NCI-H2227 treated with DMSO at 0.1 percent for 48 hours (cell line): Measurements from ENCODE around the gene OTUD3.
A peak's percentile ranks its signal among the peaks of the same experiment; 100 is the strongest.
"Not testable (repeated sequence)": the region's sequence is repeated elsewhere in the genome, so short reads cannot be mapped to it uniquely, and the experiment has no call there.

Source experiments
- DNase-seq: peaks from one replicate; lab custom pipeline; 2025; lab: John Stamatoyannopoulos, UW

The OTUD3 gene

DNA sequence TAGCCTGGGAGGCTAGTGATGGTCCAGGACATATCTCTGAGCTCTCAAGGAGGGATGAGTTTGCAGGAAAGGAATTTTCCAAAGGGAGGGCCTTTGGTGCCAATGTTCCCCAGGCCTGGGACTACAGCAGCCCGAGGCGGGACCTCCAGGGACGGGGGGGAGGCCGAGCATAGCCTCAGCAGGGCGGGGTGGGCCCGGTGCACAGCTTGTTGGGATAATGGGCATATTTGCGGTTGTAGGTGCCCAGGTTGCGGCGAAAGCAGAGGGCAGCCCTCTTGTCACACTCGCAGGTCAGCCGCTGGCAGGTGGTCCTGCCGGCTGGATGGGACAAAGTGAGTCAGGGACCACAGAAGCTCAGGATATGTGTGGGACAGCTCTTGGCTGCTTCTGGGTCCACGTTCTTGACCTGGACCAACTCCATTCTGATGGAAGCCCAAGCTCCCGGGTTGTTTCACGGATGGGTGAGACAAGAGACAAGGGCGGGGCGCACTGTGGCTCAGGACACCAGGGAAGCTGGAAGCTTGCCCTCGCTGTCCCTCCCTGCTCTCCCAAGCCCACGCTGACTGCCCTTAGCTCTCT is 38.0 kb downstream of the OTUD3 start:
- DNase-seq, result no peak

DNA sequence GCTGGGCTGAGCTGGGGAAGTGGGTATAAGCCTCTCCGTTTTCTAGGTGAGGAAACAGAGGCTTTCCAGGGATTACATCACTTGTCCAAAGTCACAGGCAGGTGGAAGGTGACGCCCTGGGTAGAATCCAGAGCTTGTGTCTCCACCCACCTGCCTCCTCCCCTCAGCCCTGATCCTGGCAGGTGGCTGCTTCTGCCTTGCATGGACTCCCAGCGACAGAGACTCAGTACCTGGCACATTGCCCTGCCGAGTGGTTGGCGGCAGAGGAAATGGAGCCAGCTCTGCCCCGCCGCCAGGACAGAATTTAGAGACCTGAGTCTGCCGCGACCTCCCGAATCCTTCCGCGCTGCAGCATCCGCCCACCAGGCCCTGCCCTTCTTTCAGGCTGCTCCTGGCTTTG is 39.1 kb downstream of the OTUD3 start:
- no peak for DNase-seq

DNA sequence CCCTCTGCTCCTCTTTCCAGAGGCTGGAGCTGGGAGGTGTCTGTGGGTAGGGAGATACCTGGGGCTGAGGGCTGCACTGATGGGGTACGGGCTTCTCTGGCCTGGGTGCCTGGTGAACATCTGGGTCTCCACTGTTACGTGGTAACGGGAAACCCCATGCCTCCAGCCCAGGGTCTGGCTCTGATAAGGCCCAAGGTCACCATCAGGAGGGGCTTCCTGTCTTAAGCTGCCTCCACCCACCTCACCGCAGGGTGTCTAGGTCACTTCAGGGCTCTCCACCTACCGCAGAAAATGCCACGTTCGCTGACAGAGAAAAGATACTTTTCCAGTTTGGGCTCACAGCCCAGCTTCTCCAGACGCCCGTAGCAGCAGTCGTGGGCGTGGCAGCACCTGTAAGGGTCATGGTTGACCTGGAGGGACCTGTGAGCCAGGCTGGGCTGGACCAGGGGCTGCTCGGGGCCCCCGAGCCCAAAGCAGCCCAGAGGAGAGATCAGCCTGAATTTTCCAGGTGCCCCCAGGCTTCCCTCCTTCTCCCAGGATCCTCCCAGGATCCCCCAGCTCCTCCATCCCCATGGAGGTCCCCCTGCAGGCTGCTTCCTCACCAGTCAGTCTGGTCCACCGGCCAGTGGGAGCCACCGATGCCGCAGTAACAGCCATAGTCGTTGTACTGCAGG is 40.0 kb downstream of the OTUD3 start:
- no peak for DNase-seq

DNA sequence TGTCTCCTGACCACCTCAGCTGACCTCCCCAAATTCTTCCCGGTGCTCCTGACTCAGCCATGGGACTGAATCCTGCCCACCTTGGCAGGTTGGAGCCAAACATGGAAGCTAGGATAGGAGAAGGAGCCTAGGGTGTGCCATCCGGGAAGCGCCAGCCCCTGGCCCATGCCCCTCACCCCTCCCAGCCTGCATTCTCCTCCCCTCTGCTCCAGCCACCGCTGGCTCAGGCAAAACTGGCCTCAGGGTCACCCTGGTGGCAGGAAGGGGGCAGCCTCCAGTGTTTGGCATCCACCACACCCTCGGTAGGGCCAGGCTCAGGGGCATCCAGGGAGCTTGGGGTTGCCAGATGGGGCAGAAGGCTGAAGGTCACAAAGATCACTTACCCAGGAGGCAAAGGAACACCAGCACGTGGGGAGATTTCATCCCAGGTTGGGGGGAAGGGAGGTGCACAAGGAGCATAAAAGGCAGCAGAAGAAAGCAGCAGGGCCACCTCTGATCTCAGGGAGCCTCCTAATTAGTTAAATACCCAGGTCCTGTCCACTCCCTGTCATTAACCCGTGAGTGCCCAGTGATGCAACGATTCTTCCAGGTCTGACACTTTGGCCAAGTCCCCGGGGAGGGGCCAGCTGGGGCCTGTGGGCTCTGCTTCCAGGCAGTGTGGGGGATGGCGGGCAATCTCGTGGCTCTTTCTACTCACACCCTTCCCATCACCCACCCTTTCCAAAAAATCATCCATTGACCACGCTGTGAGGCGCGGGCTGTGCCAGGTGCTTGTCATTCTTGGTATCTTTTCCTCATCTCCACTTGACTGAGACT is 41.1 kb downstream of the OTUD3 start, which contains the start of gene PLA2G2E:
TSS of gene PLA2G2E (minus strand) at position 481 of the 816 bp plus-strand sequence. CDS start at position 423, 58 bp downstream.
- no peak for DNase-seq

DNA sequence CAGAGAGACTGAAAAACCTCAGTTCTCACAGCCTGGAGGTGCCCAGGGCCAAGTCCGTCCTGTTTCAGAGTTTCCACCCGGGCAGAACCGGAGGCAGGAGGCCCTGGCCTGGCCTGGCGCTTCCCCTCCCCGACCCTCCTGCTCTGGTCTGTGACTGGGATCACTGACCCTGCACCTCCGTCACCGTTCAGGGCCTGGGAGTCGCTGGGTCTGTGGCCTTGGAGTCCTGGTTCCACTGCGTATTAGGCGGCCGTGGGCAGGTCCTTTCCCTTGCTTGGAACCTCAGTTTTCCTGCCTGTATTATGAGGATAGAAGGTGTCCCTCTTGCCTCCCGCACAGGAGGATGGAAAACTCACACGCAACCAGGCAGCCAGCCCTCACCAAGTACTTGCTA is 41.8 kb downstream of the OTUD3 start:
- DNase-seq, result no peak

DNA sequence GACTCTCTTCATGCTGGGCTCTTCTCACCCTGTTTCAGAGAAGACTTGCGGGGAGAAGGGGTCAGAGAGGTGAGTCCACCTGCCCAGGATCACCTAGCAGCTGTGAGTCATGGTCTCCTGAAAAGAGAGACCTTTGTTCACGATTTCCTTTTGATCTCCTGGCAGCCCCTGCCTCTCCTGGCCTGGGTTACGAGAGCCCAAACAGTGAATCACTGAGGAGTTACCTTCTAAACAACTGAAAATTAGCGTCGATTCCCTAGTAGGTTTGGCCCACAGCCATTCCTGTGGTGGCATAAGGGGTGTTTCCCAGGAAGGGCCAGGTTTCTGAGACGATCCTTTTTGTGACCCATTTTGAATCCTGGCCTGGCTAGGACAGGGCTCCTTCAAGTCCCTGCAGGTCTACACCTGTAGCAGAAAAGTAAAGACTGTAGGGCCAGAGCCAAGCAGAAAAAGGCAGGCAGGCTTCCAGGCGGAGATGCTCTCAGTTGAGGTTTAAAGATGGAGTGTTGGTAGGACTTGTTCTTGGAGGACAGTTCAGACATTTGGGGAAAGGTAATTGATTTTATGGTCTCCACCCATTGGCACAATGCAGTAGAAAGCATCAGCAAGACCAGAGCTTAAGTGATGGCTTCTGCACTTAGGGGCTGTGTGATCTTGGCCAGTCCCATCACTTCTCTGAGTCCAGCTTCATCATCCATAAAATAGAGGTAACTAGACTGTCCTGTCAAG is 43.3 kb downstream of the OTUD3 start:
- DNase-seq, result no peak

DNA sequence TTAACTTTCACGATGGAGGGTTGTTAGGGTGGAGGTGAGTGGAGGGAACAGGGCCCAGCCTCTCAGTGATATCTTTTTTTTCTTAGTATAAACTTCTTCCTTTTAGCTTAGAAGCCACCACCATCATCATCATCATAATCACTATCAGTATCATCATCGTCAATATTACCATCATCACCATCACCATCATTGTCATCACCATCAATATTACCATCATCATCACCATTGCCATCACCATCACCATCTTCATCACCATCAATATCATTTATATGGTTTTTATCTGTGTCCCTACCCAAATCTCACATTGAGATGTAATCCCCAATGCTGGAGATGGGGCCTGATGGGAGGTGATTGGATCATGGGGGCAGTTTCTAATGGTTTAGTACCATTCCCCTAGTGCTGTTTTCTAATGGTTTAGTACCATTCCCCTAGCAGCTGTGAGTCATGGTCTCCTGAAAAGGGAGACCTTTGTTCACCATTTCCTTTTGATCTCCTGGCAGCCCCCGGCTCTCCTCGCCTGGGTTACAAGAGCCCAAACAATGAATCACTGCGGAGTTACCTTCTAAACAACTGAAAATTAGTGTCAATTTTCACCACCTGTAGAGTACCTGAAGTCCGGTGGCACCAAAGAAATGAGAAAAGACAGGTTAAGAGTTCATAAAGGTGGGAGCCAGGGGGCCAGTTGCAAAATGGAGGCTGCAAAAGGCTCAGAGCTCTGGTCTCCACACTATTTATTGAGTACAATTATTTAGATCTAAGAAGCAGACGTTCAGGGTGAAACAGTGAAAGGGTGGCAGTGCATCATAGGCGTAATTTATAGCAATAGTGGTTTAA is 44.3 kb downstream of the OTUD3 start:
- DNase-seq, result no peak

DNA sequence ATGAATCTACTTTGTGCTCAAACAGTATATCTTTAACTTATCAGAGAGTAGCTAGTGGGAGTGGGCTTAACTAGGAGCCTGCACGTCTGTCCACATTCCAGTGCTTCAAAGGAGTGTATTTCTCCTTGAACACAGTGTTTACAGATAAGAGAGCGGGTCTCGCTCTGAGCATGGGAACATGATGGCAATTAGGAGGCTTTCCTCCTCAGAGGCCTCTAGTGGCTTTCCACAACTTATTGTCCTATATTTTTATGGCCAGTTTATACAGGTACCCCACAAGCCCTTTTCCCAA is 44.9 kb downstream of the OTUD3 start:
- DNase-seq, result not testable (repeated sequence)

DNA sequence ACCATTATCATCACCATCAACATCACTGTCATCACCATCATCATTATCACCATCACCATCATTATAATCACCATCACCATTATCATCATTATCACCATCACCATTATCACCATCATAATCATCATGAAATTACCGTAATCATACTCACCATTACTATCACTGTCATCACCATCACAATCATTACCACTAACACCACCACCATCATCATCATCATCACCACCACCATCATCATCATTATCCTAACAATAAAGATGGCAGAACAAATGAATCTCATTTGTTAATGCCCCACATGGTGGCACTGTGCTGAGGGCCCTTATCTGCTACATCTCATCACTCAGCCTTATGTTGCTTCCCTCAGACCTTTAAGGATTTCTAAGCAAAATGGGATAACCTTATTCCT is 50.7 kb downstream of the OTUD3 start:
- no peak for DNase-seq

DNA sequence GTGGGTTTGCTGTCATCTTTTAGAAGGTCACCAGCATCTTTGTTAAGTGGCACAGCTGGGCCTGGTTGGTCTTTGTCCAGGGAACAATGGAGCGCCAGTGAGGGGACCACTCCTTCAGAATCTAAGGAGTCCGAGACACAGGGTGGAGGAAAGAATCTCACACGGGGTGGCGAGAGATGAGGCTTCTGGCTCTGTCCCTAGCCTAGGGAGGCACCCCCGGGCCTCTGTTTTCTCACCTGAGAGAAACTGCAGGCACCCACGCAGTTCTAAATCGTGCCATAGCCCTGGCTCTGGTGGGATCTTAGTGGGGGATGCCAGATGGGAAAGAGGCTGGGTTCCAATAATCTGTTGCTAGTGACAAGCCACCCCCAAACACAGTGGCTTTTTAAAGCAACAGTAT is 52.1 kb downstream of the OTUD3 start:
- no peak for DNase-seq

DNA sequence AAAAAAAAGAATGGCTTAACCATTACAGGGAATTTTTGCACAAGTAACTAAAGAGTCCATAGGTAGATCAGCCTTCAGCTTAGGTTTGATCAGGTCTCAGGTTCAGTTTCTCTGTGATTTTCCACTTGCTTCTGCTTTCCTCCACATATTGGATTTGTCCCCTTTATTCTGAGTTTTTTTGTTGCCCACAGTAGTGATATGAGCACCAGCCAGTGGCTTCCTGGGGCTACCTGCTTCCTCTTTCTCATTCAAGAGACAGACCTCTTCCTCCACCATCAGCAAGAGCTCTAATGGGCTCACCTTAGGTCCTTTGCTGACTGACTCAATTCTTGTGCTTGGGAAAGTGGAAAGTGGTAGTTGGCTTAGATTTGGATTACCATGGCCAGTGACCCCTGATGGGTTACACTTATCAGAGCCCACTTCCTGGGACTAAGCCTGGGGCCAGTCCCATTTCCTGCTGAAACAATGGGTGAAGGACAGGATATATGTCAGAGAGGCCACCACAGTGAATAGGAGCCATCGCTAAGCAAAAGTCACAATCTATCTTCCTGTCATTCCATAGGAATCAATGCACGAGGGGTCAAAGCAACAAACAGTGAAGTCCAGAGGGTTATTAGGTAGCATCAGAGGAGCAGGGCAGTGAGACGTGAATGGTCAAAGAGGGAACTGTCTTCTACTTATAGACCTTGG is 54.0 kb downstream of the OTUD3 start:
- no peak for DNase-seq

DNA sequence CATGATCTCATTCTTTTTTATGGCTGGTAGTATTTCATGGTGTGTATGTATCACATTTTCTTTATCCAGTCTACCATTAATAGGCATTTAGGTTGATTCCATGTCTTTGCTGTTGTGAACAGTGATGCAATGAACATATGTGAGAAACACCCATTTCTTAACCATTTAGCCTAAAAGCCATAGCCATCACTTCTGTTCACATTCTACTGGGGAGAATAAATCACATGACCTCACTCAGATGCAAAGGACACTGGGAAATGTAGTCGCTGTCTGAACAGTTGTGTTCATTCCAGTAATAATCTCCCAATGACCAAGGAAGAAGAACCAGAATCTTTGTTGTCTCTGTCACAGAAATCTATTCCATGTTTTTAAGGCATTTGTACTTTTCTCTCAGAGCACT is 56.3 kb downstream of the OTUD3 start:
- DNase-seq, result no peak

DNA sequence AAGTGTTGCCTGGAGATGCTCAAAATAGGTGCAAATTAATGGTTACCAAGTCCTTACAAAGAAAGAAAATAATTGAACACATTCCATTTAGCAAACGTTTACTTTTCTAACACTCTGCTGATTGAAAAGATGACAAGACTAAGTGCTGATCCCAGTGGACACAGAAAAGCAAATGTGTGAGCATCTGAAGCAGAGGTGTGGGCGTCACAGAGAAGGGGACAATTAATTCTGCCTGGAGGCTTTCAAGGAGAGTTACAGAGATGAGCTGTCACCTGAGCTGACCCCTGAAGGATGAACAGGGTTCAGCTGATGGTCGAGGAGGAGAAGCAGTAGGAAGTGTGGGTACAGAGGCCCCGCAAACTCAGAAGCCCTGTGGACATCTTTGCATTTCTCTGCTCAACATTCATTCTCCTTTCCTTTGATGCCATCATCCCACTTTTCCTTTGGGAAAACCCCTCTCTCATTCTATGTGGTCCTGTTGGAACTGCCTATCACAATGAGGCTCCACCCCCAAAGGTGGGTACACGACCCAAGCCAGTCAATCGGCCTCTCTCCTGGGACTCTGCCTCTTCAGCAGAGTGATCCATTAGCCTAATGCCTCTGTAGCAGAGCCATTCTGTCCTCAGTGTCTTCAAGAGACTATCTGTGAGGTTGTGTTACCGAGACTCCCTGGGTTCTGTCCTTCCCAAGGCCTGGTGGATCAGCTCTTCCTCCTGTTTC is 58.5 kb downstream of the OTUD3 start:
- peak; percentile 78 for DNase-seq

DNA sequence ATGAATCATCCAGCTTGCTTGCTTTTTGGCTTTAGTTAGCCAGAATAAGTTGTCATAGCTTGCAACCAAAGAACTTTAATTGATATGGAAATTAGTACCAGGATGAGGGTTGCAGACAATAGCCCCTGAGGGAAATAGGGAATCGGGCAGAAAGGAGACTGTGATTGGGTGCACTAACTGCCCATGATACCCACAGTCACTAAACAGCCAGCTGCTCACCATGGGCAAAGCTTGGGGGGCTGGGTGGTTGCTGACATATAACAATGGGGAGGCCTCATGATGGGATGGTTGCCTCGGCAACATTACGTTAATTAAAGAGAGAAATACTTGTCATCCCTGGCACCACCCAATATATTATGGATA is 59.0 kb downstream of the OTUD3 start:
- DNase-seq, result no peak

DNA sequence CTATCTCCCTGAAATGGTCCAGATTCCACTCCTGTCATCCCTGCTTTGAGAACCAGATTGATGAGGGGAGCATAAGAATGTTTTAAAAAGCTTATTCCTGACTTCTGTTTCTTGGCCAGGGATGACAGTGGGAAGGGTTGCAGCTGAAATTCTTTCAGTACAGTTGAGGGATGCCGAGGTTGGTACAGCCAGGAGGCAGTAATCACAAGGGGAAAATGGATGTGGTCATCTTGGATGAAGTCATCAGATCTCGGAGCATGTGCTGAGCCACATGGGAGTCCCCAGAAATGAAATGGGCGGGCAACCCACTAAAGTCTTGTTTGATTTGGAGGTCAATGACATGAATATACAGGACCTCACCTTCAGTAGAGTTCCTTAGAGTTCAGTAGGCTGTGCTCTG is 59.9 kb downstream of the OTUD3 start:
- no peak for DNase-seq

DNA sequence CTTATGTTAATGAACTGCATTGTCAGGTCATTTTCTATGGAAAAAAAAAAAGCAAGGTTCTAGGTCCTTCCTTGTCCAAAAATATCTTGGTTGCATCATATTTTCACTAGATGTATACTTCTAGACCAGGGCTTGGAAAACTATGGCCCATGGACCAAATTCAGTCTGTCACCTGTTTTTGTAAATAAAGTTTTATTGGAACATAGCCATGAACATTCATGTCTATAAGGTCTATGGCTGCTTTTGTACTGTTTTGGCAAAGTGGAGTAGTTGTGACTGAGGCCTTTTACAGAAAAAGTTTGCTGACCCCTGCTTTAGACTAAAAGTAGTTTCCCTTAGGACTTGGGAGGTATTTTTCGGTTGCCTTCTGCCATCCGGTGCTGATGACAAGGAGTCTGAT is 60.5 kb downstream of the OTUD3 start:
- DNase-seq, result no peak

DNA sequence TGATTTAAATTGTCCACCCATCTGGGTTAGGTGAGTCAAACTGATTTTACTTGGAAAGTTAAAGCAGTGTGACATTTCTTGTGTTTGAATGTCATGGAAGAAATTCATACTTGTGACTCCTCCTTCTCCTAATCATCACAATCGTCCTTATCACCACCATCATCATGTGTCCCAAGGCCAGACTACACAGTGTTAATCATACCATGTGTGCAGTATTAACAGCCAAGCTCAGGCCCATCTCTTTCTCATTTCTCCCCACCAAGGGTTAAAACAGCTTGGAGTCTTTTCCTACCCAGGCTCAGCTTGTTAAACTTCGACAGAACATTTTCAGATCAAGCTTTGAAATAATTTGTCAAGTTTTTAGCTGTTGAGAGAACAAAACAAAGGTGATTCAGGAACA is 63.7 kb downstream of the OTUD3 start:
- no peak for DNase-seq

DNA sequence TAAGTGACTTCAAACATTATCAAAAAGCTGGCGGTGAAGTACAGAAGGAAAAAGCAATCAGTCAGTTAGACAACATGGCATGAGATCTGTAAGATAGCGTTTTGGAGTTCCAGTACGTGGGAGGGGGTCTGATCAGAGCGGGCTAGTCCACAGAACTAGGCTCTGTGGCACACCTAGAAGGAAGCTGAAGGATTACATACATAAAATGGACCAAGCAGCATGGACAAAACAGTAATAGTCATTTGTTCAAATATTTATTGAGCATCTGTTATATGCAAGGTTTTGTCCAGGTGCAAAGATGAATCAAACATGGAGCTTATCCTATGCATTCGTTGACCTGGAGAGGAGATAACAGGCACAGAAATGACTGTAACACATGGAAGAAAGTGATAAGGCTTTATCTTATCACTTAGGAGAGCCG is 64.1 kb downstream of the OTUD3 start:
- DNase-seq, result no peak

DNA sequence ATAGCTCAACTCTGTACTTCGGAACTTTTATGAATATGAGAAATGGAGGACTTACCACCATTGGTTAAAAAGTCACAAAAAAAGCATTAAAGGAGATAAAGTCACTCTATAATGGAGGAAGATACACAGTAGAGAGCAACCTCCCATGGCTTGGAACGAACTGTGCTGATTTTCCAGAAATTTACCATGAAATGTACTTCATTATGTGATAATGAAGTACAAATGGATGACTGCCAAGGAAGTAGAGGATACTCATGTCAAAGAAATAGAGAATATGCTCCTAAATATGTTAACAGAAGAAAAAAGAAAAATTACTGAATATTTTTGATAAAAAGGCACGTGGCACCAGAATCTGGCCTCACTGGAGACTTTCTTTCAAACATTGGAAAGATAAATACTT is 64.8 kb downstream of the OTUD3 start:
- no peak for DNase-seq

DNA sequence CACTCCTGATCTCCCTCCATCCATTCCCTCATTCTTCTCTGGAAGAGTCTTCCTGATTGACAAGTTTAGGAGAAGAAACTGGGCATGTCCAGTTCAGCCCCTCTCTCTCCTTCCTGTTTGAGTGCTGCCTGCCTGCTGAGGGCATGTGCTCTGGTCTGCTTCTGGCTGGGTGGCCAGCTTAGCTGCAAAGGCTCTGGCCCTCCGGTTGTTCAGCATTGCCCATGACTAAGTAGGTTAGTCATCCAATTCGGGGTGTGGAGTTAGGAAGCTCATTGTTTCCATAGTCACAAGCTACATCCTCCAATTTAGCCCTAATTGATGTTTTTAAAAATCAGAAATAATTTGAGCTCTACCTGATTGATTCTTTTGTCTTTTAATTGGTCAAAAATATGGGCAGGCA is 66.8 kb downstream of the OTUD3 start:
- DNase-seq, result no peak

DNA sequence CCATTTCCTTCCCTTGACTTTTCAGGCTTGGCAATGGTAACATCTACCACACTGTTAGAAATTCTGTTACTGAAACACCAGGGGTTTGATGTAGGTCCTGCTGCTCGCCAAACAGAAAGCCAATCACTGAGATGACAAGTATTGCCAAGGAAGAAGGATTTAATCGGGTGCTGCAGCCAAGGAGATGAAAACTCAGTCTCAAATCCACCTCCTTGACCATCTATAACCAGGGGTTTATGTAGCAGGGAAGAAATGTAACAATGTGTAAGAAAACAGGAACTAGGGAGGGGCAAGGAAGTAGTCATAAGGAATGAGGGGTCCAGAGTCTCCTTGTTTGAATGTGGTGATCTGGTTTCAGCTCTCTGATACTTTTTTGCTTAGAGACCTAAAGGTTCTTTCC is 71.9 kb downstream of the OTUD3 start:
- no peak for DNase-seq
